Nephron (organoid): ENCODE results near the gene CTSV.
"Not testable (repeated sequence)": the region's sequence is repeated elsewhere in the genome, so short reads cannot be mapped to it uniquely, and the experiment has no call there.

Experiments
- H3K27ac Mint-ChIP-seq, 3 experiments: 2 replicates each; pipeline ENCODE4 v1.8.0; 2020; ENCODE audit warnings: mixed read lengths in 3 of 3, mild to moderate bottlenecking in 2 of 3, moderate library complexity in 1 of 3
- H3K27me3 Mint-ChIP-seq: 2 replicates; pipeline ENCODE4 v1.8.0; 2021; ENCODE audit warnings: low read depth, mild to moderate bottlenecking, moderate library complexity, mixed read lengths
- H3K36me3 Mint-ChIP-seq: 2 replicates; pipeline ENCODE4 v1.8.0; 2020; ENCODE audit warnings: low read depth, mixed read lengths
- H3K4me1 Mint-ChIP-seq: 2 replicates; pipeline ENCODE4 v1.8.0; 2020; ENCODE audit warnings: mixed read lengths
- H3K4me3 Mint-ChIP-seq, 3 experiments: 2 replicates each; pipeline ENCODE4 v1.8.0; 2020; ENCODE audit warnings: mild to moderate bottlenecking in 3 of 3, mixed read lengths in 3 of 3, moderate library complexity in 2 of 3
- H3K9me3 Mint-ChIP-seq: 2 replicates; pipeline ENCODE4 v1.8.0; 2020; ENCODE audit warnings: mixed read lengths
- CTCF ChIP-seq, 3 experiments: fragments of 200-600 bp; sonication (generic); IDR thresholded peaks; one replicate each; pipeline ENCODE4 v1.5.0; 2021; ENCODE audit warnings: antibody characterized with exemption in 3 of 3; ENCODE audit not compliant: unreplicated experiment in 3 of 3

Gene CTSV

GRCh38 chr9:97052735-97053134, 13.8 kb upstream of the CTSV start:
- no peak for TF ChIP-seq CTCF (IDR thresholded peaks at IDR 0.05; ENCODE audit: unreplicated experiment in 3 of 3)
- peak overlapping the region in 2 of 3 experiments; percentile 70 to 94 for H3K27ac Mint-ChIP-seq
- H3K4me3 Mint-ChIP-seq = no peak overlapping the region
- H3K9me3 Mint-ChIP-seq = no peaks in the 10 kb centered on the region
- no peaks in the 10 kb centered on the region for H3K36me3 Mint-ChIP-seq
- peaks cover 22% of the 10 kb centered on the region for H3K4me1 Mint-ChIP-seq
- peaks cover 6% of the 10 kb centered on the region for H3K27me3 Mint-ChIP-seq

GRCh38 chr9:97046228-97046627, 7.3 kb upstream of the CTSV start:
- Mint-ChIP-seq H3K27me3 (peaks cover 10% of the 10 kb centered on the region), H3K9me3 (no peaks in the 10 kb centered on the region)
- no peak for TF ChIP-seq CTCF (IDR thresholded peaks at IDR 0.05; ENCODE audit: unreplicated experiment in 3 of 3)

GRCh38 chr9:97045300-97045699, 6.4 kb upstream of the CTSV start:
- no peak overlapping the region for H3K27ac Mint-ChIP-seq
- H3K36me3 Mint-ChIP-seq = no peaks in the 10 kb centered on the region
- H3K4me1 Mint-ChIP-seq = peaks cover 2% of the 10 kb centered on the region
- no peaks in the 10 kb centered on the region for H3K9me3 Mint-ChIP-seq
- no peak overlapping the region for H3K4me3 Mint-ChIP-seq
- peaks cover 10% of the 10 kb centered on the region for H3K27me3 Mint-ChIP-seq
- no peak for TF ChIP-seq CTCF (IDR thresholded peaks at IDR 0.05; ENCODE audit: unreplicated experiment in 3 of 3)

More at GRCh38 chr9:97046228-97046627, 7.3 kb upstream of the CTSV start:
- H3K4me1 Mint-ChIP-seq = peaks cover 9% of the 10 kb centered on the region
- no peak overlapping the region for H3K27ac Mint-ChIP-seq
- no peaks in the 10 kb centered on the region for H3K36me3 Mint-ChIP-seq
- no peak overlapping the region for H3K4me3 Mint-ChIP-seq

GRCh38 chr9:97041898-97042297, 3.0 kb upstream of the CTSV start:
- Mint-ChIP-seq H3K4me1 (peaks cover 5% of the 10 kb centered on the region), H3K4me3 (no peak overlapping the region)

GRCh38 chr9:97039514-97039860, 545 bp upstream of the CTSV start:
- H3K27me3 Mint-ChIP-seq = peaks cover 26% of the 10 kb centered on the region
- peak overlapping the region in 2 of 3 experiments; percentile 50 to 88 for H3K27ac Mint-ChIP-seq
- no peaks in the 10 kb centered on the region for H3K9me3 Mint-ChIP-seq
- no peak for TF ChIP-seq CTCF (IDR thresholded peaks at IDR 0.05; ENCODE audit: unreplicated experiment in 3 of 3)
- peak overlapping the region; percentile 92 for H3K4me3 Mint-ChIP-seq
- no peaks in the 10 kb centered on the region for H3K36me3 Mint-ChIP-seq
- H3K4me1 Mint-ChIP-seq = peaks cover 5% of the 10 kb centered on the region

More at GRCh38 chr9:97041898-97042297, 3.0 kb upstream of the CTSV start:
- Mint-ChIP-seq H3K36me3 (no peaks in the 10 kb centered on the region), H3K9me3 (no peaks in the 10 kb centered on the region), H3K27me3 (peaks cover 26% of the 10 kb centered on the region), H3K27ac (no peak overlapping the region)
- TF ChIP-seq CTCF (IDR thresholded peaks at IDR 0.05; ENCODE audit: unreplicated experiment in 3 of 3) = no peak

GRCh38 chr9:97023505-97023904, 15.4 kb downstream of the CTSV start:
- H3K27ac Mint-ChIP-seq, H3K4me3 Mint-ChIP-seq, H3K36me3 Mint-ChIP-seq, H3K4me1 Mint-ChIP-seq, H3K9me3 Mint-ChIP-seq: not testable (repeated sequence)
- peaks cover 17% of the 10 kb centered on the region for H3K27me3 Mint-ChIP-seq

- not testable (repeated sequence) for H3K36me3 Mint-ChIP-seq, H3K4me1 Mint-ChIP-seq, H3K9me3 Mint-ChIP-seq
- Mint-ChIP-seq H3K27me3 (peaks cover 11% of the 10 kb centered on the region), H3K27ac (peak overlapping the region; percentile 83 to 97 (median 95)), H3K4me3 (peak overlapping the region; percentile 88 to 95 (median 93))
Measured at GRCh38 chr9:97013151-97014132, 25.5 kb downstream of the CTSV start.

- H3K4me1 Mint-ChIP-seq, H3K36me3 Mint-ChIP-seq, H3K27me3 Mint-ChIP-seq, H3K9me3 Mint-ChIP-seq: not testable (repeated sequence)
- H3K4me3 Mint-ChIP-seq = peak overlapping the region; percentile 88 to 95 (median 93)
- peak overlapping the region; percentile 85 to 95 (median 92) for H3K27ac Mint-ChIP-seq
Measured at GRCh38 chr9:97012617-97013016, 26.3 kb downstream of the CTSV start.

- not testable (repeated sequence) for H3K36me3 Mint-ChIP-seq, H3K27me3 Mint-ChIP-seq, H3K27ac Mint-ChIP-seq, H3K4me1 Mint-ChIP-seq, H3K4me3 Mint-ChIP-seq, H3K9me3 Mint-ChIP-seq
Measured at GRCh38 chr9:97002195-97002594, 36.7 kb downstream of the CTSV start.
